HEK293 (cell line): ENCODE results near the gene TMEM9B.

Experiments used
- CTCF ChIP-seq: fragments of 450-650 bp; formaldehyde crosslinking; IDR thresholded peaks from 2 replicates; pipeline ENCODE4 v1.5.1; 2016; ENCODE audit warnings: missing biosample characterization, missing genetic modification characterization
- ZSCAN30 ChIP-seq: fragments of 450-650 bp; IDR thresholded peaks from 2 replicates; pipeline ENCODE4 v1.5.1; 2018; ENCODE audit warnings: missing biosample characterization, mild to moderate bottlenecking, missing genetic modification characterization, moderate library complexity

GRCh38 chr11:8971196-8971923, 7.1 kb upstream of the TMEM9B start:
- no peak for TF ChIP-seq CTCF (tag by site-specific recombination)
- TF ChIP-seq ZSCAN30 (tag by site-specific recombination), result no peak
